Common myeloid progenitor, CD34-positive (primary cell): ENCODE data around the gene EPHB4.
A peak's percentile ranks its signal among the peaks of the same experiment; 100 is the strongest.
"Not testable (repeated sequence)": the region's sequence is repeated elsewhere in the genome, so short reads cannot be mapped to it uniquely, and the experiment has no call there.

Experiments
- CTCF ChIA-PET: fragments of 350-600 bp; sonication (Branson Sonifier 250); formaldehyde crosslinking; loops from one replicate; lab custom pipeline; 2021; ENCODE audit warnings: antibody characterized with exemption; lab: Charles Lee
- POLR2A ChIA-PET: fragments of 350-600 bp; sonication (Branson Sonifier 250); formaldehyde crosslinking; loops from one replicate; lab custom pipeline; 2021; ENCODE audit warnings: antibody characterized with exemption; lab: Charles Lee
- DNase-seq, 3 donors: peaks; one replicate each; pipeline versions ENCODE4 v3.0.0 to v3.0.0-alpha.2; 2013
- H3K27ac ChIP-seq, 2 experiments: 1 replicate in 1 of 2; 2 replicates in 1 of 2; pipeline ENCODE4 v1.7.0; 2013; ENCODE audit warnings: inconsistent platforms in 2 of 2, low read length in 2 of 2, mild to moderate bottlenecking in 2 of 2, low read depth in 1 of 2, moderate library complexity in 1 of 2; ENCODE audit not compliant: severe bottlenecking in 2 of 2, insufficient read depth in 1 of 2, poor library complexity in 1 of 2
- H3K27me3 ChIP-seq, 5 experiments: replicated peaks in 2 of 5; 1 replicate in 3 of 5; 2 replicates in 2 of 5; pipeline versions ENCODE4 v1.6.1 to v1.7.0; 2013; ENCODE audit warnings: low read length in 4 of 5, mild to moderate bottlenecking in 2 of 5, moderate library complexity in 2 of 5, inconsistent platforms in 1 of 5; ENCODE audit not compliant: insufficient read depth in 5 of 5, control insufficient read depth in 4 of 5
- H3K36me3 ChIP-seq, 4 experiments: 1 replicate in 2 of 4; 2 replicates in 2 of 4; pipeline versions ENCODE4 v1.6.1 to v1.7.0; 2013; ENCODE audit warnings: low read length in 3 of 4, control low read depth in 1 of 4, mild to moderate bottlenecking in 1 of 4; ENCODE audit not compliant: control insufficient read depth in 4 of 4, insufficient read depth in 4 of 4
- H3K4me1 ChIP-seq, 4 experiments: 1 replicate in 3 of 4; 2 replicates in 1 of 4; pipeline versions ENCODE4 v1.6.1 to v1.7.1; 2013; ENCODE audit warnings: low read length in 3 of 4, mild to moderate bottlenecking in 3 of 4, control low read depth in 1 of 4, inconsistent platforms in 1 of 4, moderate library complexity in 1 of 4; ENCODE audit not compliant: control insufficient read depth in 4 of 4, insufficient read depth in 4 of 4; ENCODE audit errors: control extremely low read depth in 1 of 4
- H3K4me3 ChIP-seq, 7 experiments: 1 replicate in 4 of 7; 2 replicates in 3 of 7; pipeline versions ENCODE4 v1.5.1 to v1.7.0; 2013; ENCODE audit warnings: mild to moderate bottlenecking in 7 of 7, low read length in 6 of 7, moderate library complexity in 6 of 7, inconsistent platforms in 2 of 7, low read depth in 2 of 7, control low read depth in 1 of 7; ENCODE audit not compliant: insufficient read depth in 4 of 7, control insufficient read depth in 1 of 7; ENCODE audit errors: extremely low read depth in 1 of 7
- H3K9me3 ChIP-seq, 5 experiments: 1 replicate in 4 of 5; 2 replicates in 1 of 5; pipeline versions ENCODE4 v1.6.1 to v1.7.1; 2013; ENCODE audit warnings: low read length in 4 of 5, mild to moderate bottlenecking in 2 of 5, inconsistent platforms in 1 of 5, low read depth in 1 of 5, moderate library complexity in 1 of 5; ENCODE audit not compliant: control insufficient read depth in 4 of 5, insufficient read depth in 2 of 5; ENCODE audit errors: control extremely low read depth in 1 of 5
- WGBS: methylation state at CpG from one replicate; pipeline ENCODE4 v1.1.5; 2013; ENCODE audit not compliant: insufficient coverage; 5-methylcytosine and 5-hydroxymethylcytosine counted together

Gene EPHB4

GRCh38 chr7:100854899-100855298 lies 27.6 kb upstream of the EPHB4 start:
- Histone ChIP-seq H3K36me3 (peaks cover 2 to 28% (median 17%) of the 10 kb centered on the region in 4 experiments), H3K4me1 (peaks cover 0 to 23% (median 19%) of the 10 kb centered on the region in 4 experiments)
- H3K27me3 ChIP-seq, H3K9me3 ChIP-seq, H3K27ac ChIP-seq, H3K4me3 ChIP-seq, POLR2A ChIA-PET, DNase-seq: not testable (repeated sequence)
- 94% methylated on average over 7 of the region's 9 CpGs for WGBS
- CTCF ChIA-PET = interaction anchor here (0.9 to 1.5 kb wide), 3 partner anchors 8 to 225 kb away, joined by 3 to 4 read pairs (median 3); no protein-coding TSS in a partner anchor

- ChIA-PET CTCF (interaction anchor here (0.7 to 8.2 kb wide), 6 partner anchors 9 to 225 kb away, joined by 3 to 79 read pairs (median 4); partner anchors contain the start of gene POP7), POLR2A (no interaction called here)
- H3K27me3 ChIP-seq = no peaks in the 10 kb centered on the region
- H3K27ac ChIP-seq = no peak overlapping the region
- peaks cover 2 to 22% (median 15%) of the 10 kb centered on the region in 4 experiments for H3K36me3 ChIP-seq
- WGBS = 99% methylated on average over 12 of the region's 14 CpGs
- peaks cover 0 to 23% (median 19%) of the 10 kb centered on the region in 4 experiments for H3K4me1 ChIP-seq
- no peaks in the 10 kb centered on the region for H3K9me3 ChIP-seq
- H3K4me3 ChIP-seq = no peak overlapping the region
- no peak for DNase-seq
These were observed 27.0 kb upstream of the EPHB4 start for GRCh38 chr7:100854146-100854895.

- ChIA-PET CTCF (interaction anchor here (0.7 to 8.2 kb wide), 26 partner anchors 9 to 297 kb away, joined by 3 to 124 read pairs (median 4); partner anchors contain the start of genes EPHB4, EPO, POP7 and SRRT), POLR2A (interaction anchor here (0.6 to 1.3 kb wide), 5 partner anchors 23 to 387 kb away, joined by 3 to 6 read pairs (median 4); partner anchors contain the start of genes POP7 and SRRT)
- no peaks in the 10 kb centered on the region for H3K27me3 ChIP-seq
- no peaks in the 10 kb centered on the region for H3K9me3 ChIP-seq
- H3K4me3 ChIP-seq = peak within 1 kb of the TSS; percentile 46 to 82 (median 77)
- H3K27ac ChIP-seq = no peak within 1 kb of the TSS
- WGBS = 0% methylated on average over 71 of the region's 71 CpGs
- DNase-seq = peak; percentile 68 to 81 (median 81)
- H3K4me1 ChIP-seq = peaks cover 0 to 23% (median 19%) of the 10 kb centered on the region in 4 experiments
- peaks cover 2 to 12% (median 10%) of the 10 kb centered on the region in 4 experiments for H3K36me3 ChIP-seq
These were observed 24.9 kb upstream of the EPHB4 start, which contains the start of gene SLC12A9 for GRCh38 chr7:100852048-100852872. Gene SLC12A9 (plus strand): TSS chr7:100852713. CDS start chr7:100854198, 1,485 bp downstream.

GRCh38 chr7:100847360-100847759 lies 20.0 kb upstream of the EPHB4 start:
- ChIA-PET POLR2A (no interaction called here), CTCF (interaction anchor here (6.0 to 8.2 kb wide), 2 partner anchors 46 to 143 kb away, joined by 79 to 124 read pairs; partner anchors contain the start of gene POP7)
- Histone ChIP-seq H3K36me3 (no peaks in the 10 kb centered on the region), H3K27me3 (no peaks in the 10 kb centered on the region), H3K4me3 (no peak overlapping the region), H3K4me1 (peaks cover 0 to 7% (median 7%) of the 10 kb centered on the region in 4 experiments), H3K9me3 (no peaks in the 10 kb centered on the region), H3K27ac (no peak overlapping the region)
- WGBS = 100% methylated on average over 3 of the region's 4 CpGs
- DNase-seq = no peak

GRCh38 chr7:100840470-100841100 lies 13.3 kb upstream of the EPHB4 start:
- DNase-seq = no peak
- Histone ChIP-seq H3K36me3 (no peaks in the 10 kb centered on the region), H3K27me3 (no peaks in the 10 kb centered on the region), H3K27ac (peak overlapping the region in 1 of 2 experiments; percentile 14), H3K4me1 (peaks cover 0 to 19% (median 10%) of the 10 kb centered on the region in 4 experiments), H3K9me3 (no peaks in the 10 kb centered on the region), H3K4me3 (no peak overlapping the region)
- ChIA-PET POLR2A (no interaction called here), CTCF (no interaction called here)
- WGBS = 100% methylated on average over 2 of the region's 8 CpGs

GRCh38 chr7:100839361-100839760 lies 12.0 kb upstream of the EPHB4 start:
- H3K36me3 ChIP-seq = no peaks in the 10 kb centered on the region
- H3K9me3 ChIP-seq = no peaks in the 10 kb centered on the region
- no peak overlapping the region for H3K4me3 ChIP-seq
- CTCF ChIA-PET = no interaction called here
- WGBS = 97% methylated on average over 18 of the region's 18 CpGs
- peaks cover 0 to 19% (median 11%) of the 10 kb centered on the region in 4 experiments for H3K4me1 ChIP-seq
- POLR2A ChIA-PET = no interaction called here
- H3K27ac ChIP-seq = no peak overlapping the region
- H3K27me3 ChIP-seq = no peaks in the 10 kb centered on the region
- DNase-seq = no peak
